Uterus (tissue), 2 donors: ENCODE data around the gene CC2D2A.

ENCODE experiments used
- POLR2A ChIP-seq, 2 donors: fragments of 450-650 bp; IDR thresholded peaks; one replicate each; pipeline ENCODE4 v1.6.1; 2016; ENCODE audit warnings: antibody characterized with exemption in 2 of 2, mild to moderate bottlenecking in 1 of 2, moderate library complexity in 1 of 2
- TF ChIP-seq, protein P1 (sequence below), 4 experiments: fragments of 200-600 bp in 2 of 4; fragments of 450-650 bp in 2 of 4; sonication (generic) in 2 of 4; IDR thresholded peaks; one replicate each; pipeline ENCODE4 v1.5.1; 2016 to 2019; ENCODE audit warnings: antibody characterized with exemption in 4 of 4, mild to moderate bottlenecking in 2 of 4, moderate library complexity in 1 of 4

GRCh38 chr4:15542760-15543159 lies 73.1 kb downstream of the CC2D2A start:
- TF ChIP-seq, protein P1, sequence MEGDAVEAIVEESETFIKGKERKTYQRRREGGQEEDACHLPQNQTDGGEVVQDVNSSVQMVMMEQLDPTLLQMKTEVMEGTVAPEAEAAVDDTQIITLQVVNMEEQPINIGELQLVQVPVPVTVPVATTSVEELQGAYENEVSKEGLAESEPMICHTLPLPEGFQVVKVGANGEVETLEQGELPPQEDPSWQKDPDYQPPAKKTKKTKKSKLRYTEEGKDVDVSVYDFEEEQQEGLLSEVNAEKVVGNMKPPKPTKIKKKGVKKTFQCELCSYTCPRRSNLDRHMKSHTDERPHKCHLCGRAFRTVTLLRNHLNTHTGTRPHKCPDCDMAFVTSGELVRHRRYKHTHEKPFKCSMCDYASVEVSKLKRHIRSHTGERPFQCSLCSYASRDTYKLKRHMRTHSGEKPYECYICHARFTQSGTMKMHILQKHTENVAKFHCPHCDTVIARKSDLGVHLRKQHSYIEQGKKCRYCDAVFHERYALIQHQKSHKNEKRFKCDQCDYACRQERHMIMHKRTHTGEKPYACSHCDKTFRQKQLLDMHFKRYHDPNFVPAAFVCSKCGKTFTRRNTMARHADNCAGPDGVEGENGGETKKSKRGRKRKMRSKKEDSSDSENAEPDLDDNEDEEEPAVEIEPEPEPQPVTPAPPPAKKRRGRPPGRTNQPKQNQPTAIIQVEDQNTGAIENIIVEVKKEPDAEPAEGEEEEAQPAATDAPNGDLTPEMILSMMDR (IDR thresholded peaks at IDR 0.05), result no peak
- no peak for TF ChIP-seq POLR2A (IDR thresholded peaks at IDR 0.05)
